DMS 273 (cell line): ENCODE data around the gene SYTL5.

Experiments
- DNase-seq: peaks from one replicate; lab custom pipeline; 2025; ENCODE audit not compliant: unreplicated experiment; lab: John Stamatoyannopoulos, UW

SYTL5 gene

DNA sequence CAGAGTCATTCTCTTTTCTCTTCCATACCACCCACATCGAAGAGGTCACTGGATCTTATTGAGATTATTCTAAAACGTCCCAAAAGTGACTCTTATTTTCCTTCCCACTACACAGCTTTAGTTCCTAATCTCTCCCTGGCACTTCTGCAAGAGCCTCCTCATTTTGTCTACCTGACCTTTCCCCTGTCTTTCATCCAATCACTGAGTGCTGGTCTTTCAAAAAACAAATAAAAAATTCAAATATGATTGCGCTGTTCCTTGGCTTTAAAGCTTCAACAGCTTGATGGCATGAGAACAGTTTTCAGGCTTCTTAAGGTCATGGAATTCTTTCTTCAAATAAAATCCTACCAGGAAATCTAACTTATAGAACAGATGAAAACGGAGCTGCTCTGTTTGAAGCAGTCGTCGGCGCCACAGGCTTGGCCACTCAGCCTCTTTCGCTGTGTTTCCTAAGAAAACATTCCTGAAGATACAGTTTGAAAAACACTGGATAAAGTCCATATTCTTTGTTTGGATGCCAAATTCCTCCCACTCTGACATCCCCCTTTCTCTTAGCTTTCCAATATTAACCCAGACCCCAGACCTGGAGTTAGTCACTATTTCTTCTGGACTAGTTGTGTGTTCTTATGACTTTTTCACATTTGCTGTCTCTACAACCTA, 12.5 kb downstream of the SYTL5 start:
- no peak for DNase-seq

DNA sequence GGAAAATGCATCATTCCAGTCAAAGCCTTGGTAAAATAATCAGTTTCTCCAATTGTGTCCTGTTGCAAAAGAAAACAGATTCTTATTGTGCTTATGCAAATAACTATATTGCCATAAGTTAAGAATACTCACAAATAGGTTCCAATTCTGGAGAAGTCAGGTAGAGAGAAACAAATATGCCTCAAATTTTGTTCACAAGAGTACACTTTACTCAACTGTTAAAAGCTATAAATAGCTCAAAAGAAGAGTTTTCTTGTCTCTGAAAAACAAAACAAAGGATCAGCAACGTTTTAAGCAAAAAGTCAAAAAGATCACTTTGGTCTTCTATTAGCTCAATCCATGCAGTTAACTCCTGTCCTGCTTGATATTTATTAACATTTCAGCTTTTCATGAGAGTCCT, 21.9 kb downstream of the SYTL5 start:
- DNase-seq = no peak

DNA sequence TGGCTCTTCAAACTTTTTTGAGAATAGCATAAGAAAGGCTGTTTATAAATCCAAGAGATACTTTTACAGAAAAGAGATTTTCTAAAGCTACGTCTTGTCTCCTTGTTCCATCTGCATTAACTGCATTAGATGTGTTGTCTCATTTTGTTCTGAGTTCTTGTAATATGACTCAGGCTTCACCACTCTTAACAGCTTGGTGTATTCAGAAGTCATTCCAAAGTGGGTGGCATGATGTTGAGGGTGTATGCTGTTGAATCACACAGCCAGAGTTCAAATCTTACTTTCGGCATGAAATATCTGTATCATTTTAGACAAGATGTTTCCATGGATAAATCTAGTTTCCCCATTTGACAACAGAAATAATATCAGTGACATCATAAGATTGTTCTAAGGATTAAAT, 30.1 kb downstream of the SYTL5 start:
- DNase-seq = no peak

DNA sequence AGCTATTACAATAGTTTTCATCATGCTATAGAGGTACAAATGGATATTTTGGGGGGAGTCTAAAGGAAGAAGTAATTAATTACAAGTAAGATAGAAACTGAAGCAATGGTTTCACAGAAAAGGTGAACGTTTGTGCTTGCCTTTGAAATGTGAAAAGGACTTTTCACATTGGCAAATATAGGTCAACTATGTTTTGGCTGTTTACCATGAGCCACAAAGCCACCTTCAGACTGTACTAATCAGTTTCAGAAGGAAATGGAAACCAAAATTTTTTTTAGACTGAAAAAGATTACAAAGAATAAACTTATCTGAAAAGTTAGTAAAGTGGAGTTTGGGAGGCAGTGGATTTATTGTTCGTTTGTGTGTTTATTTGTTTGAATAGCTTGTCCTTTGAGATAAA, 32.1 kb downstream of the SYTL5 start:
- no peak for DNase-seq

DNA sequence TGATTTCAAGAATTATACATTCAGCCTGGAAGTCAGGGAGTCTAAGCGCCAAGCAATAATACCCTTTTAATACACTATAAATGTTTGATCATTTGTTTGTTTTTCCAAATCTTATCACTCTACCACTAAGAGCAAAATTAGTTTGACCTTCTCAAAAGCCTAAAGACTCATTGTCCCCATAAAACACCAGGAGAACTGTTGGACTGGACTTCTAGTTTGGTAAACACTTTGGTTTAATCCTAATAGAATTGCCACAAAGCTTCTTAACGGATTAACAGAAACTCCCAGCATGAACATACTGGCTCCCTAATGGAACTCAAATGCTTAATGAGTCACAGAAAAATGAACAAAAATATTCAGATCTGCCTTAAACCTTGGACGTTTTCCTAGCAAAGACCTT, 34.9 kb downstream of the SYTL5 start:
- DNase-seq = no peak

DNA sequence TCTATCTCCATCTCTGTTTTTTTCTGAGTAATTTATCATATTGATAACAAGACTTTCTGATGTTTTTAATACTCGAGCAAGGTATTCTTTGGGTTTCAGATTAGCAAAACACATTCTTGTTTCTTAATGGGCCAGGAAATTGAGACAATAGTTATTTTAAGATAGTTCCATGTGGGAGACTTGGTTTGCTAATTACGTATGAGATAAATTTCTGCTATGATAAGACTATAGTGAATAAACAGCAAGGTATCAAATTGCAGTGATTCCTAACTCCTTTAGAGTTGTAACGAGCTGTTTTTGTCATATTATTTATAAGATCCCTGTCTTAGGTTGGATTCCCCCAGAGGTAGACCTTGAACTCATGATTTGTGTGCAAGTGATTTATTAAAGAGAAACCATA, 38.3 kb downstream of the SYTL5 start:
- DNase-seq = no peak

DNA sequence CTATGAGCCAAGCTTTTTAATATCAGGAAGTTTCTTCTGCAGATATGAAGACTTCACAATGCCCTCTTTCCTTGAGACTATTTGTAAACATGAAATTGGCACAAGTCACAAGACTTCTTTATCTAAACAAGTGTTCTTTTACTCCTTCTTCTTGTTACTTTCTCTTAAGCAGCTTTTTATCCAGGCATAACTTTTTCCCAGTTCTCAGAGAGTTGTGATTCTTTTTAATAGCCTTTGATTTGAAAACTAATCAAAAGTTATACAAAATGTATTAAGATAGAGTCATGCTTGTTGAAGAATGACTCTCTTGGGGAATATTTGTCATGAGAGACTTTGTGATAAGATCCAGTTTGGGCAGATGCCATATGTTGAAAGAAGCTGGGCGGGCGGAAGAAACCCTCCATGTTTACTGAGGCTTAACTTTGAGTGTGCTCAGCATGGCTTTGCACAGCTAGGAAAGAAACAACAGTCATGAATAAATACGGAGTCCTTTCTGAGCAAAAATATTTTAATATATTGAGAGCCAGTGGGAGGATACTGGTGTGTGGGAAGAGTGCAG, 39.3 kb downstream of the SYTL5 start:
- DNase-seq = peak; percentile 62

DNA sequence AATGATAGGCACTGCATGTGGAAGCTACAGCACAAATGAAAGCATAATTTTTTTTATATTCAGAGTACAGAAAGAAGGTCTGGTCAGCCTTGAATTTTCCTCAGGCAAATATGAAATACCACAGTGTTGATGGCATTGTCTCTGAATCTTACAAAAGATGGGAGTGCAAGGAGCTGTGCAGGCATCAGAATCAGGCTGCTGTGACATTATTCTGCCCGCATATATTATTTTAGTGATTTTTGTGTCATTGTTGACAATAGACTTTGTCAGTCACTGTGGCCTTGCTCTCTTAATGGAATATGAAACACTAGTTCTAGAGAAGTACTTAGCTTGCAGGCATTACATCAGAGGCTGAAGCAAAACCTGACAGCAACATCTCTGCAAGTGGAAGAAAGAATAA, 42.5 kb downstream of the SYTL5 start:
- DNase-seq = no peak

DNA sequence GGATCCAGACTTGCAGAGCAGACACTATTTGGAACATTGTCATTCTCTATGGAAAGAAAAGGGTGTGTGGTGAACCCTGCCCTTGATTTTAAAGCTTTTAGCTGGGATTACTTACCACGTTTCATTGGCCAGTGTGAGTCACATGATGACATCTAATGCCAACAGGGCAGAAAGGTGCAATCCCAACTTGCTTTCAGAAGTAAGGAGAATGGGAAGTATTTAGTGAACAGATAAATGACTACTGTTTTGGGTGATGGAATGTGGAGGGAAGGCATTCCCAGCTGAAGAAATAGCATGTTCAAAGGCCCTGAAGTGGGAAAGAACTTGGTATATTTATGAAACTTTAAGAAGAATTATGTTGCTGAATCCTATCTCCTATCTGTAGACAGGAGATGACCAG, 44.5 kb downstream of the SYTL5 start:
- no peak for DNase-seq

DNA sequence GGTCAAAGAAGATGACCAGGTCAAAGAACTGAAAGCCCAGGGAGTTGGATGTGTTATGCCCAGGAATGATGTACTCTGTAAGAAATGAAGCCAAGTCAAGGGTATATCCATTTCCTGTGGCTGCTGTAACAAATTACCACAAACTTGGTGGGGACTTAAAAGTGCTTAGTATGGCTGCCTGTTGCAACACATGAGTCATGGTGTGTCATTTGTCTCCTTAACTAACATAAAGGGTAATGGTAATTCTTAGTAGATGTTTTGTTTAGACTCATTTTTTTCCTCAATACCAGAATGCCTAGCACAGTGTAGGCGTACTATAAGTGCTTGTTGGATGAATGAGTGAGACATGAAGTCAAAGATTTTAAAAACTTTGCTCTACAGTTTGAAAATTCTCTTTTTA, 45.7 kb downstream of the SYTL5 start:
- DNase-seq = no peak

DNA sequence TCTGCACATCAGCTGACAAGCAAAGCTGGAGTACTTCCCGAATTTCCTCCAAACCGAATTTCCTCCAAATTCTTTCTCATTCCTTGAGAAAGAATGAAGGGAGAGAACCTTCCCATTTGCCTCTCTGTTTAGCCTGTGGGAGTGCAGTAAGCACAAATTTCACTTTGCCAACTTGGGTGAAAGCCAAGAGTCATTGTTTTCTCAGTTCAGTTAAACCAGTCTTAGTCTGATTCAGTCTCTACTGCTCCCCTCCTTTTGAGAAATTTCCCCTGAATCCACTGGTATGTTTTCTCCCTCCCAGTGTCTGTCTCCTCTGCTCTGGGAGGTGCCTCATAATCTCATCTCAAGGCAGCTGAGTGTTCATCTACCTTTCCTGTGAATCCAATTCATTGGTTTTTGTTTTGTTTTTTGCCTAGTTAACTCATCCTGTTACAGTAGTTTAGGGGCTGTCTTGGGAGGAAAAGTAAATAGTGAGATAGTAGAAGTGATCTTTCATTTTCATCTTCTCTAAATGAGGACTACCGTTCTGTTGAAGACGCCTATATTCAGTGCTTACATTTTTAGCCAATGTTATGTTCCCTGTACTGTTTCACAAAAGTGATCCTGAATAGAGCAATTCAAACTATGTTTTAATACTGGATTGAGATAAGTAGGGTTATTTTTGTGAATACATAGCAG, 49.0 kb downstream of the SYTL5 start:
- DNase-seq = peak; percentile 4

DNA sequence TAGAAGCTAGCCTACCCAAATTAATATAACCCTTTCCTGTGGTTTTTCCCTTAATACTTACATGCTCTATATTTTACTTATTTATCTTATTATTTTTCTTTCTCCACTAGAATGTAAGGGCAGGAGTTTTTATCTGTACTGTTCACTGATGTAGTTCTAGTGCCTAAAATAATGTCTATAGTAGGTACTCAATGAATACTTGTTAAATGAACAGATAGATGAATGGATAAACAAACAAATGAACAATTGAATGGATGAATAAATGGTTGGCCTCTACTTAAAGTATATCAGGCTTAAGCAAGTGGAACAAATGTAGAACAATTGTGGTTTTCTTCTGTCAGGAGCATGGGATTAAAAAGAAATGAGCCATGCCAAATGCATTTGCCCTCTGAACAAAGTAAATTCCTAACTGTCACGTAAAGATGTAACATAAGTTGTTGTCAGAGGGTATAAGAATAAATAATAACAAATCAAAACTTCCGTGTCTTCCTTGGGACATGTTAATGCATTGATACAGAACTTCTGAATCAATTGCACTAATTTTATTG, 54.1 kb downstream of the SYTL5 start:
- DNase-seq = no peak

DNA sequence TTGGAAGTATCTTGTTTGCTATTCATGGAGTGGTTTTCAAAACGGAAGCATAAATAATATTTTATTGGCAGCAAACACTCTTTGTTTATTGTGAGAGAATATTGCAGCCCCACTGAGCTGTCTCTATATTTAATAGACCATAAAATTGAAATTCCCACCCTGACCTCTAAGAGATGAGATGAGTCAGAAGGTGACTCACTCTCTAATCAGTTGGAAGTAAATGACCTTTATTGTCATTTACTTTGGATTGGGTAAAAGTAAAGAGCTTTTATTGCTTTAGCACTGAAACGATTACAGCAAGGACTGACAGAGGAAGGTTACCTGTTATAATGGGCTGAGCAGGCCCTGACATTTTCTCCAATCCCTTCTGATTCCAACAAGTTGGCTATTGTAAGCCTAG, 55.0 kb downstream of the SYTL5 start:
- no peak for DNase-seq

DNA sequence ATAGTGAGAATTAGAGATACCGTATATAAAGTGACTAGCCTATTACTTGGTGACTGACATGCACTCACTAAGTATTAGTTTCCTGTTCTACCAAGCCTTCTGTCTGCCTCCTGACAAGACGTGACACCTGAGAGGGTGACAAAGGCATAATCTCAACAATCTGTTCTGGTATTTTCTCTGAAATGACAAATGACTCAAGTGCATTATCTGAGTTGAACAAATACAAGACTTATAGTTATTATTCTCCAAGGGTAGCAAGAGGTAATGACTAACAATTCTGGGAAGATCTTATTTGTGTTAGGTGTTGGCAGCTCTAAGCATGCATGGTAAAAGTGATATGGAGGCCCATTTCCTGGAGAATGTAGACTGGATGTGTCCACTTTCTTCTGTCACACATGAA, 60.6 kb downstream of the SYTL5 start:
- DNase-seq = no peak

DNA sequence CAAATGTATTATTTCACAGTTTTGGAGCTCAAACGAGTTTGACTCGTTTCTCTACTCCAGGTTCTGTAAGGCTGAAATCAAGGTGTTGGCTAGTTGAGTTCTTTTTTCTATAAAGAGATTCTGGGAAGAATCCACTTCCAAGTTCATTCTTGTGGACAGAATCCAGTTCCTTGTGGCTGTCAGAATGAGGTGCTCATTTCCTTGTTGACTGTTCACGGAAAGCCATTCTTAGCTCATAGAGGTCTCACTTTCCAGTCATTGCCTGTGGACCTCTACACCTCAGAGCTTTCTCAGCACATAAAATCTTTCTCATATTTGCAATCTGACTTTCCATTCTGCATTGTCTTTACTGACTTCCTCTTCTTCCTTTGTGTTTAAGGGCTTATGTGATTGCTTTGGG, 62.9 kb downstream of the SYTL5 start:
- DNase-seq = no peak

DNA sequence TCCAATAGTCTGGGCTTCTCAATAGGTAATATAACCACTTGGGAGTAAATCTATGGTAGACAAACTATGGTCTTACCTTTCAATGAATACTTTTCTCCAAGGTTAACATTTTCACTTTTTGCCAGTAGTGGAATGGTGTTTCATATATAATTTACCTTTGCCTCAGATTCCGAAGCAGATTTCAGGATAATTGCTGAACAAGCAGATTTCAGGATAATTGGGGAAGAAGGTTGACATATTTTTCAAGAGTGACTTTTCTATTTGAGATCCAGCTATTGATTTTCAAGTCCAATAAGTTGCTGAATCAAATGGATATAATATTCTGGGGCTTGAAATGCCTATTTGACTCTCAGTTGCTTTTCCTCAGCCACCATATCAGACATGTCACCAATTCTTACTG, 63.6 kb downstream of the SYTL5 start:
- no peak for DNase-seq

DNA sequence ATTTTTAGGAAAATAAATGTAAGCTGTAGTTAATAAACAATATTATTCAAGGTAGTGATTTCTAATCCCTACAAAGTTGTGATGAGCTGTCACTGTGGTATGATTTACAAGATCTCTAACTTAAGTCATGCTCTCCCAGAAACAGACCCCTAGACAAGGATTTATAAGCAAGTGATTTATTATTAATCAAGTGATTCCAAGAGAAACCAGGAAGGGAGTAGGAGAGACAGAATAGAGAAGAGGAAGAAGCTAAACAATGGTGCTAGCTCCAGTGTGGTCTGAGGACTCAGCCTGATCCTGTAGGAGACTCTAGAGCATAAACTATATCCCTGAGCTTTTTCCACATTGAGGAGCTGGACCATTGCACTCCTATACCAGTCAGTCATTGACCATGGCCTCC, 73.1 kb downstream of the SYTL5 start:
- DNase-seq = no peak

DNA sequence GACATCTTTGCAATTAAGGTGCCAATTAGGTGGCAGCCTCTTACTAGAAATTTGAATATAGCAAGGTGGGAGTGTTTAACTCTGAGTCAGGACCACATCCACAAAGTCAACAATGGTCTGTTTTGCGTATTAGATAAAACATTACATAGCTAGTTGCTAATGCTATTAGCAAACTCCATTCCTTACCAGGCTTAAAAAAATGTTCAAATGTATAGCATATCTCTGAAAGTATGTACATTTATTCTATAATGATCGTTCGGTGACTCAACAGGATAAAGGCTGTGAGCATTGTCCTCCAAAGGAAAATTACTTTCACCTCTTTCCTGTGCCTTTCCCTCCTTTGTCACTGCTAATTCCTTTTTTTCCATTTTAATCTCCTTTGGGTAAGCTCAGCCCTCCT, 74.5 kb downstream of the SYTL5 start:
- DNase-seq = no peak

DNA sequence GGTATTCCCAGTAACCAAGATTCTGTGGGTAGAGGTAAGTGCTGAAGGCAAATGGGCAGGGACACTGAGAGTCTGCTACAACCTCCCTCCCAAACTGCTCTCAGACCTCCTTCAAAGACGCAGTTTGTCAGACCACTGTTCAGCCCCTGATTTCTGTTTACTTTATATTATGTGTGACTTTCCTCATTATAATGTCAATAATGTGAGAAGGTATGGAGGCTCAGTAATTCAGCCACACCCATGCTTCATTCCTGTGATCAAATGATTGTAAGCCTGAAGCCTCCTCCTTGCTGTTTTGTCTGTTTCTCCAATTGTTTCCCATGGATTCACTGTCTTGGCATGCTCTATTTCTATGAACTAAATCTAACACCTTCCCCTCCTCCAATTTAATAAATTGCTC, 75.6 kb downstream of the SYTL5 start:
- DNase-seq = no peak

DNA sequence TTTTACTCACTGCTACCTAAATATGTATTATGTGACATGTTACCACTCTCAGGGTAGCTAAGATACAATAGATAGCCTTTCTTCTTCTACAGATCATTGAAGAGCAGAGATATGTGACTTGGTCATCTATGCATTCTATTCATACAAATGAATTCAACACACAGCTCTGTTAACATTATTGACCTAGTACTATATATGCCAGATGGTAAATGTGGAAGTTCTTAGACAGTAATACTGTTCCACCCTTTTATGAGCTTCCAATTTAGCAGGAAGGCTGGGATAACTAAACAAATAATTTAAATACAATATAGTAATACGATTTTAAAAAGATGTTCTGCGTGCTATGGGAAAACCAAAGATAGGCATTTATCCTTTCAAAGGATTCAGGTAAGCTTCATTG, 76.0 kb downstream of the SYTL5 start:
- DNase-seq = no peak

DNA sequence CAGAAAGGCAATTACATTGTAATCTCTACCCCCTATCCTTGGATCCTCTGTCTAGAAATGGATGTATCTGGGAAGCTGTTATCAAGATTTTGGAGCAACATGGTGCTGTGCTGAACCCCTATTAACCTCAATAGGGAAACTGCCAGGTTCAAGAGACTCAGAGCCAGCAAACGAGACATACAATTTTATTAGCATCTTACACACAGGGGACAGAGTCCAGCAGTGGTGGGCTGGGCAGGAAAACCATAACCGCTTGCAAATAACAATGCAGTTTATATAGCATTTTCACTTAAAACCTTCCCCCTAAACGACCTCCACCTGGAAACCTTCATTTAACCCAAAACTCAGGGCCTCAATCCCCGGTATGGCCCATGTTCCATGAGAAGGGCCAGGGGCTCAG, 79.5 kb downstream of the SYTL5 start:
- no peak for DNase-seq

DNA sequence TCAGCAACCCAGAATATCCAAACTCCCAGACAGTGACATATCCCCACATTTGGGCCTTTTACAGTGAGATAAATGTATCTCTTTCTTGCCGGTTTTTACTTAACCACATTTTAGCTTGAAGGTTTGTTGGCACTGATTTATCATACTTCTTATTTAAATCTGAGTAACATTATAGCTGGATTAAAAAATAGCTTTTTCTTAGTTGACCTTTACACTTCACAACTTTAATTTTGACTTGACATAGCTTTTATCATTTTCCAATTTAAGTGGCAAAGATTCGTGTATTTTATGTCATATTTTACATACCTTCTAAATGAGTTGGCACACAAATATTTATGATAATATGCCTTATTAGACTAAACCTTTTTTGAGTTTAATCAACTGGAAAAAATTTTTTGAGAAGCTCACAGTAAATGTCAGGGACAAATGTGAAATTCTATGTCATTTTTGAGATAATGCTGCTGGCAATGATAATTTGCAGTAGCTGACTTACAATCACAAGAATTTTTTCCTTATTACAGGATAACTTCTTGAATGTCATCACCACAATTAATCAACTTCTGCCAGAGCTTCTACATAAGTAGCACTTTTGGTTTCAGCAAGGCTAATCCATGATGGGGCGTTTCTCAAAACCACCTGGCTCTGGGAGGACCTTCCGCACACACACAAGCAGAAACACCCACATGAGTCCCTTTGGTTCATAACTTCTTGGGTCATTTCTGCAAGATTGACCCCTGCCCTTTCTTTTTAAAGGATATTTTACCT, 80.3 kb downstream of the SYTL5 start:
- DNase-seq = no peak
